Stimulated activated CD4-positive, alpha-beta T cell treated with anti-CD3 and anti-CD28 coated beads, Interleukin-4, amount 100 ng/mL, for 48 hours (primary cell): Measurements from ENCODE around the gene BDH1.

Source experiments
- DNase-seq, 2 donors: peaks; one replicate each; pipeline ENCODE4 v3.0.0-alpha.2; 2020; ENCODE audit warnings: low read depth in 2 of 2

Gene BDH1

GRCh38 chr3:197460002-197460401 lies 95.8 kb downstream of the BDH1 start:
- no peak for DNase-seq
